Lower leg skin (tissue), 4 donors: ENCODE data around the gene SPATA33. TPM values are rescaled to one million over a fixed set of nuclear protein-coding genes. Genes with fewer than 3 reads are reported as not detected.
"Not testable (repeated sequence)": the region's sequence is repeated elsewhere in the genome, so short reads cannot be mapped to it uniquely, and the experiment has no call there.

Source experiments
- DNase-seq, 2 donors: peaks; one replicate each; pipeline ENCODE4 v3.0.0-alpha.2; 2019; ENCODE audit warnings: low spot score in 2 of 2
- H3K4me3 ChIP-seq: fragments of 200-600 bp; sonication (generic); 2 replicates; pipeline ENCODE4 v1.5.1; 2017; ENCODE audit warnings: mild to moderate bottlenecking, low read depth; ENCODE audit not compliant: poor library complexity, severe bottlenecking
- POLR2A ChIP-seq, 2 donors: fragments of 450-650 bp; IDR thresholded peaks; one replicate each; pipeline ENCODE4 v1.6.1; 2016 to 2017; ENCODE audit warnings: antibody characterized with exemption in 2 of 2, mild to moderate bottlenecking in 1 of 2, moderate library complexity in 1 of 2
- WGBS, 2 donors: methylation state at CpG; one replicate each; pipeline ENCODE4 v1.1.5; 2018; 5-methylcytosine and 5-hydroxymethylcytosine counted together
- intact Hi-C: fragments of 100-400 bp; cut with DNase I; formaldehyde crosslinking; loops from one replicate; pipeline ENCODE4 v1.15.0; 2023; ENCODE audit warnings: low total_unique reads
- total RNA-seq, 4 donors: library from RNA; depleted of rRNA; stranded (reverse); fragments of >200 nt; gene quantifications; one replicate each; pipeline ENCODE4 v1.1.0, GENCODE V29; 2016
- TF ChIP-seq, protein P1 (sequence below), 3 donors: fragments of 450-650 bp; IDR thresholded peaks; one replicate each; pipeline ENCODE4 v1.5.1; 2016; ENCODE audit warnings: antibody characterized with exemption in 3 of 3, mild to moderate bottlenecking in 3 of 3, moderate library complexity in 2 of 3

Gene SPATA33
- total RNA-seq, 4 donors from 2014 or later, result 1.1 to 4.1 (median 2.5) TPM

DNA sequence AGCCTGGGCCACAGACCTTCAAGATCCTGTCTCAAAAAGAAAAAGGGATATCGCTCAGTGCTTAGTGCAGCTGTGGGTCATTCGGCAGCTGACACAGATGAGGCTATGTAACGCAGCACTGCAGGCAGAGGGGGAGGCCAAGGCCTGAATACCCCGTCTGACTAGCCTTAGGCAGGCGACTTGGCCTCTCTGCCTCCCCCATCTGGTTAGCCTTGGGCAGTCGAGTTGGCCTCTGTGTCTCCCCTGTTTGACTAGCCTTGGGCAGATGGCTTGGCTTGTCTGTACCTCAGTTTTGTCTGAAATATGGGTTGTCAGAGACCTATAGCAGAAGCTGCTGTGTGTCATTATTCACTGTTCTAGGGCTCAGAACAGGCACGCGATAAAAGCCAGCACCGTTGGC lies 10.0 kb downstream of the SPATA33 start:
- H3K4me3 ChIP-seq, result no peak overlapping the region
- TF ChIP-seq POLR2A (IDR thresholded peaks at IDR 0.05), result no peak
- TF ChIP-seq, protein P1, sequence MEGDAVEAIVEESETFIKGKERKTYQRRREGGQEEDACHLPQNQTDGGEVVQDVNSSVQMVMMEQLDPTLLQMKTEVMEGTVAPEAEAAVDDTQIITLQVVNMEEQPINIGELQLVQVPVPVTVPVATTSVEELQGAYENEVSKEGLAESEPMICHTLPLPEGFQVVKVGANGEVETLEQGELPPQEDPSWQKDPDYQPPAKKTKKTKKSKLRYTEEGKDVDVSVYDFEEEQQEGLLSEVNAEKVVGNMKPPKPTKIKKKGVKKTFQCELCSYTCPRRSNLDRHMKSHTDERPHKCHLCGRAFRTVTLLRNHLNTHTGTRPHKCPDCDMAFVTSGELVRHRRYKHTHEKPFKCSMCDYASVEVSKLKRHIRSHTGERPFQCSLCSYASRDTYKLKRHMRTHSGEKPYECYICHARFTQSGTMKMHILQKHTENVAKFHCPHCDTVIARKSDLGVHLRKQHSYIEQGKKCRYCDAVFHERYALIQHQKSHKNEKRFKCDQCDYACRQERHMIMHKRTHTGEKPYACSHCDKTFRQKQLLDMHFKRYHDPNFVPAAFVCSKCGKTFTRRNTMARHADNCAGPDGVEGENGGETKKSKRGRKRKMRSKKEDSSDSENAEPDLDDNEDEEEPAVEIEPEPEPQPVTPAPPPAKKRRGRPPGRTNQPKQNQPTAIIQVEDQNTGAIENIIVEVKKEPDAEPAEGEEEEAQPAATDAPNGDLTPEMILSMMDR (IDR thresholded peaks at IDR 0.05), result no peak
- DNase-seq, result no peak
- intact Hi-C loops, result no loop called here
- WGBS, 2 donors, result 79 to 80% methylated on average over 8 of the region's 9 CpGs

GRCh38 chr16:89668790-89669158 lies 11.1 kb downstream of the SPATA33 start:
- intact Hi-C loops, result no loop called here
- no peak overlapping the region for H3K4me3 ChIP-seq

GRCh38 chr16:89669755-89670154 lies 12.1 kb downstream of the SPATA33 start:
- intact Hi-C loops, result no loop called here
- no peak for DNase-seq
- WGBS, 2 donors, result 76 to 87% methylated on average over 10 to 13 of the region's 13 CpGs
- TF ChIP-seq, protein P1 (IDR thresholded peaks at IDR 0.05), result no peak
- TF ChIP-seq POLR2A (IDR thresholded peaks at IDR 0.05), result no peak
- no peak overlapping the region for H3K4me3 ChIP-seq

More at GRCh38 chr16:89668790-89669158, 11.1 kb downstream of the SPATA33 start:
- TF ChIP-seq POLR2A (IDR thresholded peaks at IDR 0.05), result no peak
- DNase-seq, result no peak
- 63 to 74% methylated on average over 5 of the region's 5 CpGs for WGBS, 2 donors

- WGBS, 2 donors, result 78 to 81% methylated on average over 10 of the region's 10 CpGs
- intact Hi-C loops, result no loop called here
- TF ChIP-seq POLR2A (IDR thresholded peaks at IDR 0.05), result no peak
- TF ChIP-seq, protein P1 (IDR thresholded peaks at IDR 0.05), result no peak
- H3K4me3 ChIP-seq, result no peak overlapping the region
- DNase-seq, result no peak
Measured at GRCh38 chr16:89670496-89671431, 13.1 kb downstream of the SPATA33 start.

DNA sequence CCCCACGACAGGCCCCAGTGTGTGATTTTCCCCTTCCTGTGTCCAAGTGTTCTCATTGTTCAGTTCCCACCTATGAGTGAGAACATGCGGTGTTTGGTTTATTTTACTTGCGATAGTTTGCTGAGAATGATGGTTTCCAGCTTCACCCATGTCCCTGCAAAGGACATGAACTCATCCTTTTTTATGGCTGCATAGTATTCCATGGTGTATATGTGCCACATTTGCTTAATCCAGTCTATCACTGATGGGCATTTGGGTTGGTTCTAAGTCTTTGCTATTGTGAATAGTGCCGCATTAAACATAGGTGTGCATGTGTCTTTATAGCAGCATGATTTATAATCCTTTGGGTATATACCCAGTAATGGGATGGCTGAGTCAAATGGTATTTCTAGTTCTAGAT lies 13.9 kb downstream of the SPATA33 start:
- H3K4me3 ChIP-seq, intact Hi-C loops, DNase-seq: not testable (repeated sequence)
- WGBS, 2 donors, result 95 to 97% methylated on average over 4 of the region's 4 CpGs

DNA sequence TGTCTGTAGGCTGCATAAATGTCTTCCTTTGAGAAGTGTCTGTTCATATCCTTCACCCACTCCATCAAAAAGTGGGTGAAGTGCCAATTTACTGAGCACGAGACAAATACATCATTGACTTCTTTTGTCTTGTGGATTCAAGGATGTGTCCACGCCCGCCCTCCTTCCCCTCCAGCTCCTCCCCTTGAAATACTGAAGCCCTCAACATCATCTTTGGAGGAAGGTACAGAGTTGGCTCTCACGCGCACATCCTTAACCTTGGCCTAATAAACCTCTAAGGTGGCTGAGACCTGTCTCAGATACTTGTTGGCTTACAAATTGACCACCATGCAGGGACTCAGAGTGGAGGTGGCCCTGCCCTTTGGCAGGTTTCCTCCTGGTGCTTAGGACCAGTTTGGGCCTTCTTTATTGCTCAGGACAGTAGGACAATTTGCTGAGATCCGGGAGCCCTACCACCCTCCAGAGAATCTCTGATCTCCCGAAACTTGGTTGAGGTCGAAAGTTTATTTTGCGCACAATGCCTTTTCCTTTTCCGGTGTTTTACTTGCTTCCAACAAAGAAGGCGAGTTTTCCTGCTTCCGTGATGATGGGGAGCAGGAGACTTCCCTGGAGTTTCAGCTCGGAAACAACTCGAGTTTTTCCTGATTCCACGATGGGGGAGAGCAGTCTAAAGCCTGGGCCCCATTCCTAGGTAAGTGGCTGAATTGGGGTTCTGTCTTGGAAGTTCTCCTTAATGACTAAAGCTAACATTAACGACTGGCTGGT lies 14.7 kb downstream of the SPATA33 start:
- intact Hi-C loops, result no loop called here
- 87 to 88% methylated on average over 16 of the region's 16 CpGs for WGBS, 2 donors
- TF ChIP-seq, protein P1 (IDR thresholded peaks at IDR 0.05), result no peak
- H3K4me3 ChIP-seq, result no peak overlapping the region
- no peak for DNase-seq
